KOPT-K1 (cell line): ENCODE data around the gene ZNRF3.
"Not testable (repeated sequence)": the region's sequence is repeated elsewhere in the genome, so short reads cannot be mapped to it uniquely, and the experiment has no call there.

ENCODE experiments used
- H3K27ac ChIP-seq: fragments of 200-600 bp; sonication (generic); 2 replicates; pipeline ENCODE4 v1.5.1; 2016; ENCODE audit warnings: antibody characterized with exemption, mild to moderate bottlenecking, low read depth, low read length; ENCODE audit not compliant: poor library complexity, severe bottlenecking
- H3K36me3 ChIP-seq: fragments of 200-600 bp; sonication (generic); 2 replicates; pipeline ENCODE4 v1.5.1; 2017; ENCODE audit warnings: antibody characterized with exemption, mild to moderate bottlenecking, low read length, moderate library complexity; ENCODE audit not compliant: insufficient read depth
- H3K9me3 ChIP-seq: fragments of 200-600 bp; sonication (generic); 2 replicates; pipeline ENCODE4 v1.5.1; 2017; ENCODE audit warnings: antibody characterized with exemption, low read length, mild to moderate bottlenecking; ENCODE audit not compliant: insufficient read depth, poor library complexity, severe bottlenecking

ZNRF3 gene

DNA sequence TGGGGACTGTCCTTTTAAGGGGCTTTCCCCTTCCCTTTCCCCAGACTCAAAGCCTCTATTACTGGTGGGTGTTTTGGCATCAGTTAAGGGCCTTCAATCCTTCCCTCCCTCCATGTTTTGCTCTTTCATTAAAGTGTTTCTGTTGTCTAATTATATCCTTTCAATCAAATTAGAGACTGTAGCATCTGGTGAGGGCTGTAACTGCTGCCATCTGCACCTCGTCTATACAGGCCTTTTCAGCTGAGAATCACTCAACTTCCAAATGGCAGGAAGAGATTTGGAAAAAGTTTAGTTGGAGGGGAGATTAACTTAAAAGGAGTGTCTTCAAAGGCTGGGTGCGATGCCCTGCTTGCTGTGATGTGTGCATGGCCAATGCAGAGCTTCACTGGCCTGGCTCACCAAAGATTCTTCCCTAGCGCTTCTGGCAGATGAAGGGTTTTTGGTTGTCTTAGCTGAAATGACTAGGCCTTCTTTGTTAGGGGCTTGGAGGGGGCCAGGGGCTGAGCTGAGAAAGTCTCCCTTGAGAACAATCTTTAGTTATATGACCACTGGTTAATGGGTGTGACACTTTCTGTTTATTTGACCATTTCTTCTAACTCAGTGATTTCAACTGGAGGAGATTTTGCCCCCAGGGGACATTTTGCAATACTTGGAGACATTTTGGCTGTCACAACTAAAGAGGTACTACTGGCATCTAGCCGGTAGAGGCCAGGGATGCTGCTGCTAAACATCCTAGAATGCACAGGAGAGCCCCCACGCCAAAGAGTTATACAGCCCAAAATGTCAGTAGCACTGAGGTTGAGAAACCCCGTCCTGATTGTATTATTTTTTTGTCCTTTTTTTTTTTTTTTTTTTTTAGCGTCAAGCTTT, 197.0 kb downstream of the ZNRF3 start:
- H3K27ac ChIP-seq, result no peak overlapping the region

DNA sequence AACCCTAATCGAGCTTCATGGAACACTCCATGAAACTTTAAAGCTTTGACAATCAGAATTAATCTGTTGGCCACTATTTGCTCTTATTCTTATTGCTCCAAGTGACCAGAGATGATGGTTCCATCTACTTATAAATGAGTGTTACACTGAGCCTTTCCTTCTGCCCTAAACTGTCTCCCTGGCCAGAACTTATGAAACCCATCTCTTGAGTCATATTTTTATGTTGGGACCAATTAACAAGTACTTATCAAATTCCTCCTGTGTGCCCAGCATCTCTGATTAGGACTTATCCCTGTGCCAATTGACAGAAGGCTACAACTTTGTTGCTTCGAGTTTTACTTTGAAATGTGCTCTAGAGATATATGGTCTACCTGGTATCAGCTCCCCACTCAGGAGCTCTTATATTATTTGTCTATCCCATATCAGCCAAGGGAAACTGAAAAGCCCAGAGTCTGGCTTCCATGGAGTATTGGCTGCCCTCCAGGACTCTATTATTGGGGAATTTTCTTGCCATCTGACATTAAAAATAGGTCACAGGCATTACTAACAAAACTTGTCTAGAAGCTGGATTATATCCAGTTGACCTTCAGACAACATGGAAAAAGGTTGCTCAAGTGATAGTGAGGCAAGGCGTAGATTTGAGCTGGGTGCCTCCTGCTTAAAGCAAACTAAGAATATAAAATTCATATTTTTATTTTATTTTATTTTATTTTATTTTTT, 198.3 kb downstream of the ZNRF3 start:
- Histone ChIP-seq H3K36me3 (no peaks in the 10 kb centered on the region), H3K27ac (no peak overlapping the region), H3K9me3 (no peaks in the 10 kb centered on the region)

More for the DNA sequence above, 197.0 kb downstream of the ZNRF3 start:
- Histone ChIP-seq H3K36me3 (no peaks in the 10 kb centered on the region), H3K9me3 (no peaks in the 10 kb centered on the region)

DNA sequence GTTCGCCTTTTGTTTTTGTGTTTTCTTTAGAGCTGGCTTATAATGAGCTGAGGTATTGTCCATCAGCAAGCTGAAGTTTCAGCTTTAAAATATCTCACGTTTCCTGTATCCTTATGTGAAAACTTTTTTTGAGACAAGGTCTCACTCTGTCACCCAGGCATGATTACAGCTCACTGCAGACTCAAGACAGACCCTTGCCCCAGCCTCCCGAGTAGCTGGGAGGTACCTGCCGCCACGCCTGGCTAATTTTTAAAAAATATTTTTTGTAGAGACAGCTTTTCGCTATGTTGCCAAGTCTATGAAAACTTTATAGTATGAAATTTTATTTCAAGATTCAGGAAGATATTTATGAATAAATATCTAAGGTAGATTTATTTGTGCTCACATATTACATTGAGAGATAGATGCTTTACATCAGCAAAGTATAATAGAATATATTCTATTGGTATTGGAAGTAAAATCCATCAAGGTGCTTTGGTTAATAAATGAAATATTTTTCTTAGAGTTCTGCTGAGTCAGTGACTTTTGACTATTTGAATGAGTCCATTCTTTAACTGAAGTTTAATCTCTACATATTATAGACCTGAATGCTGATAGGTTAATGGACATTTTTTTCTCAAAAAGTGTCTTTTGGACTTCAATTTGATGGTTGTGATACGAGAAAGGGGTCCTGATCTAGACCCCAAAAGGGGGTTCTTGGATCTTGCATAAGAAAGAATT, 199.6 kb downstream of the ZNRF3 start:
- no peaks in the 10 kb centered on the region for H3K9me3 ChIP-seq
- no peak overlapping the region for H3K27ac ChIP-seq
- no peaks in the 10 kb centered on the region for H3K36me3 ChIP-seq

DNA sequence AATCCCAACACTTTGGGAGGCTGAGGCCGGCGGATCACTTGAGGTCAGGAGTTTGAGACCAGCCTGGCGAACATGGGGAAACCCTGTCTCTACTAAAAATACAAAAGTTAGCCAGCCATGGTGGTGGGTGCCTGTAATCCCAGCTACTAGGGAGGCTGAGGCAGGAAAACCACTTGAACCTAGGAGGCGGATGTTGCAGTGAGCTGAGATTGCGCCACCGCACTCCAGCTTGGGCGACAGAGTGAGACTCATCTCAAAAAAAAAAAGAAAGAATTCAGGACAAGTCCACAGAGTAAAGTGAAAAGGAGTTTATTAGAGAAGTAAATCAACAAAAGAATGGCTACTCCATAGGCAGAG, 200.2 kb downstream of the ZNRF3 start:
- not testable (repeated sequence) for H3K27ac ChIP-seq, H3K9me3 ChIP-seq, H3K36me3 ChIP-seq

DNA sequence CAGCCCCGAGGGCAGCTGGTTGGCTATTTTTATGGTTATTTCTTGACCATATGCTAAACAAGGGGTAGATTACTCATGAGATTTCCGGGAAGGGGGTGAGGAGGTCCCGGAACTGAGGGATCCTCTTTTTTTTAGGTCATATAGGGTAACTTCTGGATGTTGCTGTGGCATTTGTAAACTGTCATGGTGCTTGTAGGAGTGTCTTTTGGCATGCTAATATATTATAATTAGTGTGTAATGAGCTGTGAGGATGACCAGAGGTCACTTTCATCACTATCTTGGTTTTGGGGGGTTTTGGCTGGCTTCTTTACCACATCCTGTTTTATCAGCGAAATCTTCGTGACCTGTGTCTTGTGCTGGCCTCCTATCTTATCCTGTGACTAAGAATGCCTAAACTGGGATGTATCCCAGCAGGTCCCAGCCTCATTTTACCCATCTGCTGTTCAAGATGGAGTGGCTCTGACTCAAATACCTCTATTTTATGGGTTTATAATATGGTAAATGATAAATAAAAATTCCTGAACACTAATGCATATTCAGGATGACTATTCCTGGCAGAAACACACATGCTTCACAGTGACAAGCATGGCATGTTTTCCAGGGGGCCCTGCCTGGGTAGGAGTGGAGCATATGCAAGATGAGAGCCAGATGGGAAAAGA, 200.7 kb downstream of the ZNRF3 start:
- Histone ChIP-seq H3K9me3 (no peaks in the 10 kb centered on the region), H3K27ac (no peak overlapping the region), H3K36me3 (no peaks in the 10 kb centered on the region)

DNA sequence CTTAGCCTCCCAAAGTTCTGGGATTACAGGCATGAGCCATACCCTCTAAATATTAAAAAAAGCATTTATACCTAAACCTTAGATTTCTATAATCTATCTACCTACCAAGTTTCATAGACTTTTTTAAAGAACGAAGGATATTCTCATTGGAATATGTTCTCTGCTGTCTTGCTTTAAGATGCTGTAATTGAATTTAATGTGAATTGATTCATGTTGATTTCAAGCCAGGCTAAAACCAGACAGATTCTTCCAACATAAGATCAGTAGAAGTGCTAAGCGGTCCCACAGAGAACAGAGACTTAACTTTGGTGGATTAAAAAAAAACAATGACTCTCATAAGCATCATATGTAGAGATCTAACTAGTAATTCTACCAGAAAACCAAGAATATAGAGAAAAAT, 203.6 kb downstream of the ZNRF3 start:
- no peak overlapping the region for H3K27ac ChIP-seq
- no peaks in the 10 kb centered on the region for H3K9me3 ChIP-seq
- H3K36me3 ChIP-seq, result no peaks in the 10 kb centered on the region

DNA sequence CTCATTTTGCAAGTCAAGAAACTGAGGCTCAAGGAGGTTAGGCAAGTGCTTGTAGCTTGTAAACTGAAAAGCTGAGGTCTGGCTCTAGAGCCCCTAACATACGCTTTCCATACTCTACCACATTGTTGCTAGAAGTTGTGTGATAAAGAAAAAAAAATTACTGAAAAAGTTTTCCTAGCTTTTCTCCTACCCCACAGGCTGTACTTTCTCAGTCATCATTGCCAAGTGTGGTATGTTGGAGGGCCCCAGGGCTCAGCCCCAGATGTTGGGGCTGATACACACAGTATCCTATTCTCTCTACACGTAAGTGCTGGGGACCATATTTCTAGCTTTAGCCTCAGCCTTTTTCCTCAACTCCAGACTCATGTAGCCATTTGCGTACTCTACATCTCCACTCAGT, 205.4 kb downstream of the ZNRF3 start:
- Histone ChIP-seq H3K9me3 (no peaks in the 10 kb centered on the region), H3K27ac (no peak overlapping the region), H3K36me3 (no peaks in the 10 kb centered on the region)

DNA sequence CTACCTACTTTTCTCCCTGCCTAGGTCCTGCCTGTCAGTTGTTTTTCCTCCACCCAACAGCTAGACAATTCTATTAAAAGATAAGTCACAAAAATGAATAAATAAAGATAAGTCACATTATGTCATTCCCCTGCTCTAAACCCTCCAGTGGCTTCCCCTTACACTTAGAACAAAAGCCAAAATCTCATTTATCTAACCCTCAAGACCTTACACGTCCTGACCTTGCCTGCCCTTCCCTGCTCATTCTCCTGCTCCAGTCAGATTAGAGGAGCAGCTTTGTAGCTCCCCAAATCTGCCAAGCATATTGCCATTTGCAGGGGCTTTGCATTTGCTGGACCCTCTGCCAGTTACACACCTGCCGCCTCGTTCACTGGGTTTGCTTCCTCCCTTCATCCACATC, 206.1 kb downstream of the ZNRF3 start:
- no peak overlapping the region for H3K27ac ChIP-seq
- H3K9me3 ChIP-seq, result no peaks in the 10 kb centered on the region
- no peaks in the 10 kb centered on the region for H3K36me3 ChIP-seq

DNA sequence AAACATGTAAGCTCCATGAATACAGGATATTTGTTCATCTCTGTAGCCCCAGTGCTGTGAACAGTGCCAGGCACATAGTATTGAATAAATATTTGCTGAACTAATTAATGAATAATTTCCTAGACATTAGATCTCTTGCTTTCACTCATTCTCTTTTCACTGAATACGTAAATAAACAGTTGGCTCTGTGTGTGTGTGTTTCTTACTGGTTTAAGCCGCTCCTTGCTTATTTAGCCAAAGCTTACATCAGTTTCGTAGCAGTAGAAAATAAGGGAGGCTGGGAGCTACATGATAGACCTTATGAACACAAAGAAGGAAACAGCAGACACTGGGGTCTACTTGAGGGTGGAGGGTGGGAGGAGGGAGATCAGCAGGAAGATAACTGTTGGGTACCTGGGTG, 206.7 kb downstream of the ZNRF3 start:
- no peak overlapping the region for H3K27ac ChIP-seq
- H3K36me3 ChIP-seq, result no peaks in the 10 kb centered on the region
- H3K9me3 ChIP-seq, result no peaks in the 10 kb centered on the region

DNA sequence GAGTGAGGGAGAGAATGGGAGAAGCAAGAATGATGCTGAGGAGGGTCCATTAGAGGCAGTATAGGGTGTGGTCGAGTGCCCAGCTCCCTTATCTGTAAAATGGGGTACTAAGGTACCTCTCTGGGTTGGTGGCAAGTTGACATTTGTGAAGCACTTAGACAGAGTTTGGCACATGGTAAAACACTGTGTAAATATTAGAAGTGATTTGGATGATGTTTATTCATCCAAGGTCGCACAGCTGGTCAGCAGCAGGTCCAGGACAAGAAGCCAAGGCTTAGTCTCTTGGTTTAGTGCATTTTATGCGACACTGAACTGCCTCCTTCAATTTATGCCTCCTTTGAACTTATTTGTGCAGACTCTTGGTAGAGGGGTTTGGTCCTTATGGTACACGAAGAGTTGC, 208.9 kb downstream of the ZNRF3 start:
- no peaks in the 10 kb centered on the region for H3K9me3 ChIP-seq
- no peaks in the 10 kb centered on the region for H3K36me3 ChIP-seq
- H3K27ac ChIP-seq, result no peak overlapping the region

DNA sequence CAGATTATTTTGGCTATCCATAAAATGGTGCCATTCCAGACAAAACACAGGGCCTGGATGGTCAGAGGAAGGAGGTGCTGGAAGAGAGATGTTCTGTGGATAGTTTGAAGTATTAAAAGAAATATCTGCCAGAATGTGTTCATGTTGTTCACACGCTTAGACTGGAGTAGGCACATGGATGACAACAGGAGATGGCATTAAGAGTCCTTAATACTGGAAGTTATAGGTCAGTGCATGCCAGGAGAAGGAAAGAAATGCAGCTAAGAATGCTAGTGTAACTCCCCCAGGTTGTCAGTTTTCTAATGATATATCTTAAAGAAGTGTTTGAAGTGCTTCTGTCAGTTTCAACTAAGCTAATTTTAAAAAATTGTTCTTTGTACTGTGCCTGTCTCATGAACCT, 209.7 kb downstream of the ZNRF3 start:
- H3K27ac ChIP-seq, result no peak overlapping the region
- H3K9me3 ChIP-seq, result no peaks in the 10 kb centered on the region
- H3K36me3 ChIP-seq, result no peaks in the 10 kb centered on the region

DNA sequence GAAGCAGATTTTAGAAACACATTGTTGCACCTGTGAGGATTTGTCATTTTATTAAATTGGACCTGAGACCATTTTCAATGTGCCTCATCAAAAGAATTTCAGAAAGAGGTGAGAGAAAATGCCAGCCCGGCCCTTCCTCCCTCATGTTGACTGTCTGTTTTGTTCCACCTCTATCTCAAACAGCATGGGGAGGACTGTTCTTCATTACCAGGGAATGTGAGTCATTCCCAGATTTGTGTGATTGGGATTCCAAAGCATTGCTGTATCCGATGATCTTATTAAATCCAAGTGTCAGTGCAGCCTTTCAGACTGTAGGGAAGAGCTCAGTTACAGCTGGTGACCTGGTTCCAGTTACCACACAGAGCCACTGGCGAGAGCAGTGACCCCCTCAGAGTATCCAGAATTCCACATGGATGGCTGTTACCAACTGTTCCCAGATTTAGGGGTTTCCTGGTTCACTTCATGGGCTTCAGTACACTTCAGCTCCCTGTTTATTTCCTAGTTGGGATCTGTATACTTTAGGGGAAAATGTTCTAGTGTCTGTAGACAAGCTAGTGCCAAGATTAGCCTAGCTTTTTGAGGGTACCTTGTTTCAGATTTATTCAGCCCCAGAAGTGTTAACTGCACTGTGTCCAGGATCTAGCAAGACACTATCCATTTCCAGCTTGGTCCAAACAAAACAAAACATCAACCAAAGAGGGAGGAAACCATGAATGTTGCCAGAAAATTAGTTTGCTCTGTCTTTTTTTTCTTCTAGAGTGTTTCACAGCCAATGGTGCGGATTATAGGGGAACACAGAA, 210.3 kb downstream of the ZNRF3 start:
- H3K27ac ChIP-seq, result no peak overlapping the region
- no peaks in the 10 kb centered on the region for H3K9me3 ChIP-seq

DNA sequence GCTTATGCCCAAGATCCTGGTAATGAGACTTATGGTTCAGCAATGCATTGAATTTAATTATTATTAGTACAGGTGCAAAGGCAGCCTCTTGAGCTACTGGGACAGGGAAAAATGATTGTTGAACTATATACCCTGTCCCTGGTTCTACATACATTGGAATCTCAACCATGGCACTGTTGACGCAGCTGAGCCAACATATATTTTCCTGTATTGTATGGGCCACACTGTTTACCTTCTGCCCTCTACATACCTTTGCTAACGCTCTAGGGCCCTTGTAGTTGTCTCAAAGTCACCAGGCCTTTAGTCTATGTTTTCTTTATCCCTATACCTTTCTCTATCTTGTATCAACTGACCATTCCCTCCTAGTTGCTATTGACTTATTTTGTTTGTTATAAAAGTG, 212.1 kb downstream of the ZNRF3 start:
- Histone ChIP-seq H3K36me3 (no peaks in the 10 kb centered on the region), H3K27ac (no peak overlapping the region), H3K9me3 (no peaks in the 10 kb centered on the region)

More for the DNA sequence above, 210.3 kb downstream of the ZNRF3 start:
- no peaks in the 10 kb centered on the region for H3K36me3 ChIP-seq
